Heart right ventricle (tissue), 16 donors: Measurements from ENCODE around the gene PRSS56. TPM values are rescaled to one million over a fixed set of nuclear protein-coding genes. Genes with fewer than 3 reads are reported as not detected.
A peak's percentile ranks its signal among the peaks of the same experiment; 100 is the strongest.

Experiments used
- ATAC-seq, 8 donors: fragments of 200-7000 bp; cut with Tn5 transposase; one replicate each; pipeline ENCODE4 v1.9.1; 2020; ENCODE audit warnings: mild to moderate bottlenecking in 8 of 8, moderate library complexity in 8 of 8, moderate number of reproducible peaks in 1 of 8
- DNase-seq, 2 donors: peaks; one replicate each; pipeline ENCODE4 v3.0.0-alpha.2; 2020
- H3K27ac ChIP-seq, 10 donors: fragments of 200-600 bp; sonication (generic) in 2 of 10; one replicate each; pipeline versions ENCODE4 v1.5.0 to v1.8.0; 2020 to 2022; ENCODE audit warnings: mild to moderate bottlenecking in 3 of 10
- H3K27me3 ChIP-seq, 7 donors: fragments of 200-600 bp; one replicate each; pipeline ENCODE4 v1.8.0; 2021 to 2022; ENCODE audit warnings: mild to moderate bottlenecking in 2 of 7
- H3K36me3 ChIP-seq, 9 donors: fragments of 200-600 bp; sonication (generic) in 1 of 9; one replicate each; pipeline versions ENCODE4 v1.5.0 to v1.8.0; 2020 to 2022; ENCODE audit warnings: mild to moderate bottlenecking in 2 of 9
- H3K4me1 ChIP-seq, 9 donors: fragments of 200-600 bp; sonication (generic) in 1 of 9; one replicate each; pipeline versions ENCODE4 v1.5.0 to v1.8.0; 2020 to 2022; ENCODE audit warnings: mild to moderate bottlenecking in 4 of 9
- H3K4me3 ChIP-seq, 10 donors: fragments of 200-600 bp; sonication (generic) in 2 of 10; one replicate each; pipeline versions ENCODE4 v1.5.0 to v1.8.0; 2020 to 2022; ENCODE audit warnings: mild to moderate bottlenecking in 7 of 10, moderate library complexity in 2 of 10
- H3K9me3 ChIP-seq, 11 donors: fragments of 200-600 bp in 10 of 11; sonication (generic) in 2 of 11; one replicate each; pipeline versions ENCODE4 v1.5.0 to v1.8.0; 2013 to 2022; ENCODE audit warnings: mild to moderate bottlenecking in 2 of 11, control low read depth in 1 of 11, moderate library complexity in 1 of 11
- CTCF ChIP-seq, 9 donors: fragments of 200-600 bp; sonication (generic) in 2 of 9; IDR thresholded peaks; one replicate each; pipeline versions ENCODE4 v1.5.0 to v1.8.0; 2021 to 2022; ENCODE audit warnings: antibody characterized with exemption in 9 of 9, mild to moderate bottlenecking in 5 of 9, moderate library complexity in 1 of 9
- WGBS, 2 donors: extraction: QIAGEN DNeasy Blood & Tissue Kit; methylation state at CpG; one replicate each; pipeline ENCODE4 v1.1.7; 2013; ENCODE audit warnings: inconsistent platforms in 1 of 2; 5-methylcytosine and 5-hydroxymethylcytosine counted together
- intact Hi-C, 10 donors: fragments of 100-400 bp; cut with DNase I; formaldehyde crosslinking; loops; one replicate each; pipeline versions ENCODE4 v1.11.1 to v1.14.2; 2022
- polyA plus RNA-seq, 2 donors: library from polyadenylated mRNA; stranded (reverse); fragments of 200-250 nt; gene quantifications; one replicate each; pipeline ENCODE4 v1.2.3, GENCODE V29; 2013
- total RNA-seq, 10 donors: library from RNA; stranded (reverse); fragmentation: NEBNext Ultra II Directional in 3 of 10; extraction: Animal tissue kit (Norgen Biotek cat#: 25700) in 3 of 10; gene quantifications; one replicate each; pipeline versions ENCODE4 v1.2.1 to v1.2.4, GENCODE V29; 2021 to 2023
- donor health status: Arrhythmogenic right ventricular cardiomyopathy.
- donor health status: ischemic (EF 13 %, LVEDD 7.1; RV severe dilation, severe dysfunction).
- donor health status: healthy with polysubstance abuse.
- donor health status: DM: no; HTN: yes; CAD: no.
- donor health status: DM: no; HTN: no; CAD: no.
- donor health status: ischemic (EF 25% LVEDD 6.9; RV normal size, moderate dysfunction).
- donor health status: ischemic (EF 25% LVEDD 5.7; RV mildly dilated, moderate dysfunction).
- donor health status: healthy.
- donor health status: DM: yes; HTN: yes; CAD: no.
- donor health status: Ischemic cardiomyopathy.
- donor health status: ischemic (EF 35%, LVEDD 5.7; RV mildly dilated, moderate dysfunction).
- donor health status: nonischemic (EF 11% LVEDD 7.7; RV severe dilation, severe dysfunction).
- donor health status: DM: yes; HTN: yes; CAD: no.
- donor health status: PGD.
- donor health status: ischemic (EF 29% LVEDD 5.4; RV normal size, mild dysfunction).
- donor health status: nonischemic (EF 23%, LVEDD 6.1; RV moderate dilation, normal function).

The PRSS56 gene
- total and polyA plus RNA-seq, 12 donors = 0.12 to 0.35 (median 0.19) TPM; not detected in 8

DNA sequence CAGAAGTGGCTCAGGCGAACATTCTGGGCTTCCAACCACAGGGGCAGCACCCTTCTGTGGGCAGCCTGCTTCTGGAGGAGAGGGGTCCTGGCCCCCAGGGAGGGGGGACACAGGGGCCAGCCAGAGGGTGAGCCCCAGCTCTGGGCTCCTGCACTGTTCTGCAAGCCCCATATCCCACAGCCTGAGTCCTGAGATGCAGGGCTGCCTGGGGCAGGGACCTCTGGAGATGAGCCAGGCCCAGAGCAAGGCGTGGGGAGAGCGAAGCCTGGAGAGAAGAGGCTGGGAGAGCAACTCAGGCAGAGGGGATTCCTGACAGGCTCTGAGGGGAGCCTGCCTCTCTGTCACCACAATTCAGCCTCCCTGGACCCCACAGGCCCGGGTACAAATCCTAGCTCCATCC is 13.5 kb upstream of the PRSS56 start:
- Histone ChIP-seq H3K27me3 (peaks cover 6 to 50% (median 37%) of the 10 kb centered on the region in 7 donors), H3K9me3 (no peaks in the 10 kb centered on the region), H3K36me3 (no peaks in the 10 kb centered on the region), H3K4me1 (peaks cover 3 to 18% (median 9%) of the 10 kb centered on the region in 9 donors), H3K27ac (no peak overlapping the region), H3K4me3 (no peak overlapping the region)
- ATAC-seq (no peak), DNase-seq (no peak)
- TF ChIP-seq CTCF (IDR thresholded peaks at IDR 0.05) = no peak
- 73 to 76% methylated on average over 4 of the region's 4 CpGs for WGBS, 2 donors
- intact Hi-C loops = no loop called here

GRCh38 chr2:232508251-232508650 is 11.9 kb upstream of the PRSS56 start:
- no peak for TF ChIP-seq CTCF (IDR thresholded peaks at IDR 0.05)
- no peaks in the 10 kb centered on the region for H3K9me3 ChIP-seq
- peaks cover under 1 to 9% (median 5%) of the 10 kb centered on the region in 9 donors for H3K4me1 ChIP-seq
- H3K27ac ChIP-seq = no peak overlapping the region
- no peak overlapping the region for H3K4me3 ChIP-seq
- intact Hi-C loops = no loop called here
- 77 to 83% methylated on average over 7 of the region's 7 CpGs for WGBS, 2 donors
- DNase-seq (no peak), ATAC-seq (no peak)
- no peaks in the 10 kb centered on the region for H3K36me3 ChIP-seq
- peaks cover 3 to 55% (median 28%) of the 10 kb centered on the region in 7 donors for H3K27me3 ChIP-seq

- WGBS, 2 donors = 45 to 50% methylated on average over 11 of the region's 11 CpGs
- H3K36me3 ChIP-seq = no peaks in the 10 kb centered on the region
These were observed 8.8 kb upstream of the PRSS56 start for GRCh38 chr2:232511336-232511890.

GRCh38 chr2:232512602-232513001 is 7.6 kb upstream of the PRSS56 start:
- H3K36me3 ChIP-seq = no peaks in the 10 kb centered on the region
- intact Hi-C loops = loop anchor here in 1 of 10 donors (5.0 kb wide), 1 partner anchor 55 kb away; the partner anchor contains the start of gene ALPI
- ATAC-seq (no peak), DNase-seq (no peak)
- WGBS, 2 donors = 86% methylated on average over 10 of the region's 10 CpGs
- H3K4me3 ChIP-seq = no peak overlapping the region
- H3K27me3 ChIP-seq = peaks cover 0 to 28% (median 7%) of the 10 kb centered on the region in 7 donors
- H3K4me1 ChIP-seq = peaks cover 0 to 3% (median 0%) of the 10 kb centered on the region in 9 donors
- TF ChIP-seq CTCF (IDR thresholded peaks at IDR 0.05) = no peak
- H3K9me3 ChIP-seq = no peaks in the 10 kb centered on the region
- no peak overlapping the region for H3K27ac ChIP-seq

More at GRCh38 chr2:232511336-232511890, 8.8 kb upstream of the PRSS56 start:
- Histone ChIP-seq H3K4me1 (peaks cover 0 to 3% (median 0%) of the 10 kb centered on the region in 9 donors), H3K4me3 (no peak overlapping the region), H3K27ac (no peak overlapping the region), H3K27me3 (peaks cover 0 to 38% (median 12%) of the 10 kb centered on the region in 7 donors), H3K9me3 (no peaks in the 10 kb centered on the region)
- intact Hi-C loops = loop anchor here in 1 of 10 donors (5.0 kb wide), 1 partner anchor 54 kb away; the partner anchor contains the start of gene ALPI
- no peak for TF ChIP-seq CTCF (IDR thresholded peaks at IDR 0.05)
- ATAC-seq = peak in 7 of 8 donors; percentile 49 to 82 (median 71)
- peak; percentile 51 to 55 for DNase-seq
